Stomach (tissue), 4 donors: ENCODE results near the gene TMPRSS3.

Experiments used
- EP300 ChIP-seq: sonication (generic); formaldehyde crosslinking; IDR thresholded peaks from one replicate; pipeline ENCODE4 v1.6.1; 2017; ENCODE audit warnings: antibody characterized with exemption
- POLR2A ChIP-seq, 4 donors: fragments of 450-650 bp; IDR thresholded peaks; one replicate each; pipeline ENCODE4 v1.6.1; 2016; ENCODE audit warnings: antibody characterized with exemption in 4 of 4, control low read depth in 2 of 4, mild to moderate bottlenecking in 1 of 4, moderate library complexity in 1 of 4
- POLR2AphosphoS5 ChIP-seq, 3 donors: sonication (generic); formaldehyde crosslinking; IDR thresholded peaks; one replicate each; pipeline ENCODE4 v1.6.1; 2016; ENCODE audit warnings: antibody characterized with exemption in 3 of 3
- TF ChIP-seq, protein P1 (sequence below), 7 experiments: fragments of 450-650 bp in 4 of 7; fragments of 200-600 bp in 3 of 7; sonication (generic) in 3 of 7; IDR thresholded peaks; one replicate each; pipeline ENCODE4 v1.5.1; 2016 to 2019; ENCODE audit warnings: antibody characterized with exemption in 7 of 7, control low read depth in 2 of 7, mild to moderate bottlenecking in 1 of 7

DNA sequence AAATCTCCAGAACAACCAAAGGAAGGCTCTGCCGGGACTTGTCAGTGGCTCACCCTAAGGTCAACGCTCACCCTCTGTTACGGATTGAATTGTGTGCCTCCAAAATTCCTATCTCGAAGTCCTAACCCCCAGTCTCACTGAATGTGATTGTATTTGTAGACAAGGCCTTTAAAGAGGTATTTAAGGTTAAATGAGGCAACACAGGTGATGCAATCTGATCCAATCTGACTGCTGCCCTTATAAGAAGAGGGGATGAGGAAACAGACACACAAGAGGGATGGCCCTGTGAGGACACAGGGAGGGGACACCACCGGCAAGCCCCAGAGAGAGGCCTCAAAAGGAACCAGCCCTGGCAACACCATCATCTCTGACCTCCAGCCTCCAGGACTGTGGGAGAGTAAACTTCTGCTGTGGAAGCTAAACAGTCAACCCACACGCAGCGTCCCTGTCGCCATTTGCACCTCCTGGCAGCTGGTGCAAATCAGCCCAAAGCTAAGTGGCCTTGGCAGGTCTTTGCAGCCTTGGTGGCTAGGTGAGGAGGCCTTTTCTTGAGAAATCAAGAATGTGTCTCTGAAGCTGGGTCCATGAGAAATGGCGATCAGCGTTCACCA is 32.1 kb upstream of the TMPRSS3 start:
- TF ChIP-seq, protein P1, sequence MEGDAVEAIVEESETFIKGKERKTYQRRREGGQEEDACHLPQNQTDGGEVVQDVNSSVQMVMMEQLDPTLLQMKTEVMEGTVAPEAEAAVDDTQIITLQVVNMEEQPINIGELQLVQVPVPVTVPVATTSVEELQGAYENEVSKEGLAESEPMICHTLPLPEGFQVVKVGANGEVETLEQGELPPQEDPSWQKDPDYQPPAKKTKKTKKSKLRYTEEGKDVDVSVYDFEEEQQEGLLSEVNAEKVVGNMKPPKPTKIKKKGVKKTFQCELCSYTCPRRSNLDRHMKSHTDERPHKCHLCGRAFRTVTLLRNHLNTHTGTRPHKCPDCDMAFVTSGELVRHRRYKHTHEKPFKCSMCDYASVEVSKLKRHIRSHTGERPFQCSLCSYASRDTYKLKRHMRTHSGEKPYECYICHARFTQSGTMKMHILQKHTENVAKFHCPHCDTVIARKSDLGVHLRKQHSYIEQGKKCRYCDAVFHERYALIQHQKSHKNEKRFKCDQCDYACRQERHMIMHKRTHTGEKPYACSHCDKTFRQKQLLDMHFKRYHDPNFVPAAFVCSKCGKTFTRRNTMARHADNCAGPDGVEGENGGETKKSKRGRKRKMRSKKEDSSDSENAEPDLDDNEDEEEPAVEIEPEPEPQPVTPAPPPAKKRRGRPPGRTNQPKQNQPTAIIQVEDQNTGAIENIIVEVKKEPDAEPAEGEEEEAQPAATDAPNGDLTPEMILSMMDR (IDR thresholded peaks at IDR 0.05): no peak
- TF ChIP-seq POLR2AphosphoS5 (IDR thresholded peaks at IDR 0.05) (no peak), POLR2A (IDR thresholded peaks at IDR 0.05) (no peak), EP300 (no peak)
